ENCODE results near the gene RASSF1. TPM values are rescaled to one million over a fixed set of nuclear protein-coding genes. Genes with fewer than 3 reads are reported as not detected.

Gene RASSF1
- total and polyA plus RNA-seq, 2 of the 4 experiments (the other 2 are of a cell fraction): 17.4 to 53.4 TPM

DNA sequence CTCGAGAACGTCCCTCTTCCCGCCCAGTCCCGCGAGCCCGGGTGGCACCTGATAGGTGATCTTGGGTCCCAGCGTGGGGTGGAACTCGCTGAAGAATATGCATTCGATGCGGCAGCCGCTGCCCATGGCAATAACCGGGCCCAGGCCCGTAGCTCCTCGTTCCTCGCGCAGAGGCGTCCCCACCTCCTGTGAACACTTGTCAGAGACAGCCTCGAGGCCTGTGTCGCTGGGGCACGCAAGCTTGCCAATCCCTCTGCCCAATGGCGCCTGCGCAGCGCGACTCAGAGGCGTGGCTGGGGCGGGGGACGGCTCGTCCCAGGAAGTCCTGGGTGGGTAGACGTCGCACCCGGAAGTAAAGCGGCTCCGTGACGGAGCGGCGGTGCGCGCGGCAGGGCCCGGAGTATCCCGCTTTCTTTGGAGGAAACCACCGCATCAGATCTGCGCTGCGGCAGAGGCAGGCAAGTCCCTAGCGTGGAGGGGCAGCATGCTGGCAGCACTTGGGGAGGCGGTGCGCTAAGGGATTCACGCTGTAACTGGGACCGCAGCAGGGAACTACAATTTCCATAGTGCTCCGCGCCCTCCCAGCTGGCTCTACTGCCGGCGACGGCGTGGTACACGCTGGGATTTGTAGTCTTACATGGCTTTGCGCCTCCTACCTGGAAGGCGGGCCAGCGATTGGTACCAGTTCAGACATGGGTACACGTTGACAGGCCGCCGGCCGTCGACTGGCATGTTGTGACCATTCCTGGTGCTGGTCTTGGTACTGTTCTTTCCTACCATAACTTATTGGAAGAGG is 10.1 kb upstream of the RASSF1 start, which contains the start of the genes CYB561D2 and NPRL2:
Gene CYB561D2 (plus strand): TSS at position 336 of the 796 bp plus-strand sequence. CDS start 572 bp downstream, outside the sequence.
Gene NPRL2 (minus strand): TSS at position 249 of the 796 bp plus-strand sequence. CDS start 123 bp downstream, at position 126.
- Histone ChIP-seq H4K8ac (ENCODE audit: low read depth in 2 of 2, low read length in 2 of 2) (peak within 1 kb of the TSS; percentile 72 to 100), H3K56ac (ENCODE audit: extremely low read depth, insufficient read depth, low read length) (peak within 1 kb of the TSS; percentile 83), H3K9me1 (ENCODE audit: insufficient read depth, low read length) (peaks cover 4% of the 10 kb centered on the region; the same call in 1 of the 2 replicates), H2AK5ac (ENCODE audit: low read depth, low read length) (peak within 1 kb of the TSS; percentile 72), H3K4ac (ENCODE audit: low read depth, low read length) (peak within 1 kb of the TSS; percentile 97), H3K9ac (ENCODE audit: low read depth, low read length) (peak within 1 kb of the TSS; percentile 94), H3K4me1 (ENCODE audit: control insufficient read depth, insufficient read depth, low read length) (peaks cover 11% of the 10 kb centered on the region), H2BK5ac (ENCODE audit: low read depth, low read length, poor library complexity, severe bottlenecking) (peak within 1 kb of the TSS; percentile 91), H3K27me3 (ENCODE audit: control insufficient read depth, insufficient read depth, low read length) (no peaks in the 10 kb centered on the region), H3K23ac (ENCODE audit: low read depth, low read length) (peak within 1 kb of the TSS; percentile 85), H4K20me1 (ENCODE audit: insufficient read depth, low read length) (peaks cover 23% of the 10 kb centered on the region), H4K5ac (ENCODE audit: low read depth, low read length) (peak within 1 kb of the TSS; percentile 87), H3K14ac (replicated peaks; ENCODE audit: low read depth, low read length) (peak within 1 kb of the TSS; percentile 97), H3K27ac (ENCODE audit: insufficient read depth, low read length) (peak within 1 kb of the TSS; percentile 91), H3K9me3 (ENCODE audit: control insufficient read depth, insufficient read depth, low read length) (no peaks in the 10 kb centered on the region), H3K4me3 (ENCODE audit: insufficient read depth, low read depth, low read length) (peak within 1 kb of the TSS; percentile 73), H3K18ac (ENCODE audit: low read depth, low read length) (peak within 1 kb of the TSS; percentile 86), H2BK20ac (ENCODE audit: low read depth, low read length) (peak within 1 kb of the TSS; percentile 37; the same call in 1 of the 2 replicates), H3K36me3 (ENCODE audit: control insufficient read depth, insufficient read depth, low read length) (peaks cover 32% of the 10 kb centered on the region), H3K4me2 (ENCODE audit: low read depth, low read length) (peak within 1 kb of the TSS; percentile 91), H3K79me1 (ENCODE audit: low read depth in 1 of 2, low read length in 2 of 2) (peaks cover 23 to 48% of the 10 kb centered on the region in 2 experiments), H2BK15ac (ENCODE audit: low read depth, low read length) (peak within 1 kb of the TSS; percentile 50; the same call in 1 of the 3 replicates), H4K91ac (ENCODE audit: insufficient read depth, low read depth, low read length) (peak within 1 kb of the TSS; percentile 97), H2BK120ac (ENCODE audit: low read depth, low read length) (peak within 1 kb of the TSS; percentile 87), H2AK9ac (replicated peaks; ENCODE audit: low read depth, low read length, poor library complexity) (peak within 1 kb of the TSS; percentile 90), H2AFZ (replicated peaks; ENCODE audit: low read length, poor library complexity) (peak within 1 kb of the TSS; percentile 93)
- WGBS, 2 experiments (ENCODE audit: extremely low coverage in 2 of 2, insufficient read length in 1 of 2): 2% methylated on average over 31 of the region's 64 CpGs; no CpG with 5 or more reads in 1 of the 2 experiments
- ChIA-PET CTCF (interaction anchor here (1.2 kb wide), 1 partner anchor 191 kb away, joined by 5 read pairs; no protein-coding TSS in a partner anchor), POLR2A (ENCODE audit: unreplicated experiment) (interaction anchor here (0.8 kb wide), 1 partner anchor 10 kb away, joined by 4 read pairs; the partner anchor contains the start of gene RASSF1)
- BruUV-seq (replicated peaks): no TSS peak
- in situ Hi-C loops (cut with MboI; ENCODE audit: low sequenced_read_pairs): no loop called here
- TF ChIP-seq, protein P1, sequence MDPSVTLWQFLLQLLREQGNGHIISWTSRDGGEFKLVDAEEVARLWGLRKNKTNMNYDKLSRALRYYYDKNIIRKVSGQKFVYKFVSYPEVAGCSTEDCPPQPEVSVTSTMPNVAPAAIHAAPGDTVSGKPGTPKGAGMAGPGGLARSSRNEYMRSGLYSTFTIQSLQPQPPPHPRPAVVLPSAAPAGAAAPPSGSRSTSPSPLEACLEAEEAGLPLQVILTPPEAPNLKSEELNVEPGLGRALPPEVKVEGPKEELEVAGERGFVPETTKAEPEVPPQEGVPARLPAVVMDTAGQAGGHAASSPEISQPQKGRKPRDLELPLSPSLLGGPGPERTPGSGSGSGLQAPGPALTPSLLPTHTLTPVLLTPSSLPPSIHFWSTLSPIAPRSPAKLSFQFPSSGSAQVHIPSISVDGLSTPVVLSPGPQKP (IDR thresholded peaks at IDR 0.05; ENCODE audit: borderline replicate concordance, low read depth, low read length): no peak
- peak; percentile 26 for TF ChIP-seq MXI1 (IDR thresholded peaks at IDR 0.05; ENCODE audit: borderline replicate concordance, low read depth, low read length)
- TF ChIP-seq, protein P2, sequence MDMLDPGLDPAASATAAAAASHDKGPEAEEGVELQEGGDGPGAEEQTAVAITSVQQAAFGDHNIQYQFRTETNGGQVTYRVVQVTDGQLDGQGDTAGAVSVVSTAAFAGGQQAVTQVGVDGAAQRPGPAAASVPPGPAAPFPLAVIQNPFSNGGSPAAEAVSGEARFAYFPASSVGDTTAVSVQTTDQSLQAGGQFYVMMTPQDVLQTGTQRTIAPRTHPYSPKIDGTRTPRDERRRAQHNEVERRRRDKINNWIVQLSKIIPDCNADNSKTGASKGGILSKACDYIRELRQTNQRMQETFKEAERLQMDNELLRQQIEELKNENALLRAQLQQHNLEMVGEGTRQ (IDR thresholded peaks at IDR 0.05; ENCODE audit: low read depth, low read length): peak; percentile 14; the same call in 1 of the 2 replicates
- 0 out of 2 replicates have a peak, but pooled peaks have one; percentile 4 for TF ChIP-seq RFX5 (IDR thresholded peaks at IDR 0.05; ENCODE audit: low read depth, low read length)
- TF ChIP-seq MAZ (IDR thresholded peaks at IDR 0.05; ENCODE audit: borderline replicate concordance, low read depth, low read length): peak; percentile 53; the same call in 1 of the 2 replicates
- no peak for TF ChIP-seq SMC3 (IDR thresholded peaks at IDR 0.05; ENCODE audit: low read depth, low read length)
- dilution Hi-C loops (cut with HindIII; ENCODE audit: low sequenced_read_pairs, unreplicated experiment): no loop called here
- peak; percentile 90 for DNase-seq
- peak; percentile 92 for ATAC-seq (ENCODE audit: low read depth)
- intact Hi-C loops (cut with micrococcal nuclease): no loop called here

All from IMR-90 (cell line).